HG02610 (cell line): ENCODE data around the gene MYO1D.
"Not testable (repeated sequence)": the region's sequence is repeated elsewhere in the genome, so short reads cannot be mapped to it uniquely, and the experiment has no call there.

Experiments used
- ATAC-seq: cut with Tn5 transposase; IDR thresholded peaks from one replicate; pipeline ENCODE4 v1.9.1; 2021; ENCODE audit warnings: mild to moderate bottlenecking, moderate library complexity; ENCODE audit not compliant: unreplicated experiment

The MYO1D gene

GRCh38 chr17:32821987-32822934 lies 54.7 kb downstream of the MYO1D start:
- not testable (repeated sequence) for ATAC-seq

- no peak for ATAC-seq
These were observed 56.5 kb downstream of the MYO1D start for GRCh38 chr17:32820440-32820839.

GRCh38 chr17:32819787-32820186 lies 57.1 kb downstream of the MYO1D start:
- no peak for ATAC-seq

- no peak for ATAC-seq
These were observed 57.9 kb downstream of the MYO1D start for GRCh38 chr17:32819035-32819434.

GRCh38 chr17:32815460-32815859 lies 61.5 kb downstream of the MYO1D start:
- ATAC-seq, result no peak

- ATAC-seq, result no peak
These were observed 62.1 kb downstream of the MYO1D start for GRCh38 chr17:32814836-32815235.

GRCh38 chr17:32813021-32813420 lies 63.9 kb downstream of the MYO1D start:
- no peak for ATAC-seq

GRCh38 chr17:32810690-32811089 lies 66.2 kb downstream of the MYO1D start:
- no peak for ATAC-seq

- ATAC-seq, result no peak
These were observed 69.3 kb downstream of the MYO1D start for GRCh38 chr17:32807577-32807976.

- no peak for ATAC-seq
These were observed 70.3 kb downstream of the MYO1D start for GRCh38 chr17:32806646-32807045.

- no peak for ATAC-seq
These were observed 71.6 kb downstream of the MYO1D start for GRCh38 chr17:32805029-32805976.

- ATAC-seq, result no peak
These were observed 73.4 kb downstream of the MYO1D start for GRCh38 chr17:32803544-32803943.

GRCh38 chr17:32802306-32802705 lies 74.6 kb downstream of the MYO1D start:
- ATAC-seq, result no peak

GRCh38 chr17:32801641-32802040 lies 75.3 kb downstream of the MYO1D start:
- ATAC-seq, result no peak

GRCh38 chr17:32801193-32801592 lies 75.7 kb downstream of the MYO1D start:
- no peak for ATAC-seq

GRCh38 chr17:32798938-32799337 lies 78.0 kb downstream of the MYO1D start:
- ATAC-seq, result no peak

- no peak for ATAC-seq
These were observed 81.5 kb downstream of the MYO1D start for GRCh38 chr17:32795339-32795979.

- ATAC-seq, result no peak
These were observed 82.2 kb downstream of the MYO1D start for GRCh38 chr17:32794533-32795246.

GRCh38 chr17:32793841-32794240 lies 83.1 kb downstream of the MYO1D start:
- no peak for ATAC-seq

- no peak for ATAC-seq
These were observed 84.7 kb downstream of the MYO1D start for GRCh38 chr17:32792207-32792606.
